Endothelial cell of umbilical vein (primary cell): ENCODE results near the gene CCDC34. TPM values are rescaled to one million over a fixed set of nuclear protein-coding genes. Genes with fewer than 3 reads are reported as not detected.

Experiments
- BruUV-seq: library from RNA; stranded (reverse); fragments of 400-500 nt; replicated peaks from 2 replicates; lab custom pipeline; 2021; lab: Mats Ljungman, UMichigan
- CTCF ChIA-PET: fragments of 300-600, 350-600 bp; sonication (Branson Sonifier 250); formaldehyde crosslinking; loops from one replicate; lab custom pipeline; 2021; ENCODE audit warnings: antibody characterized with exemption, inconsistent platforms; lab: Charles Lee
- POLR2A ChIA-PET: fragments of 300-600, 350-600 bp; sonication (Branson Sonifier 250); formaldehyde crosslinking; loops from one replicate; lab custom pipeline; 2021; ENCODE audit warnings: antibody characterized with exemption, inconsistent platforms; lab: Charles Lee
- DNase-seq: peaks from one replicate; pipeline ENCODE4 v3.0.0-alpha.2; 2011; ENCODE audit warnings: low read depth, low spot score
- FAIRE-seq: peaks from 2 replicates; lab custom pipeline; 2011; peaks lifted over from hg19 to GRCh38; lab: Jason Lieb, UNC
- H2AFZ ChIP-seq: 2 replicates; pipeline ENCODE4 v1.6.0; 2012; ENCODE audit warnings: low read depth, low read length, control low read depth, inconsistent platforms
- H3K27ac ChIP-seq: 2 replicates; pipeline ENCODE4 v1.5.1; 2011; ENCODE audit warnings: low read depth, mild to moderate bottlenecking, control low read depth, low read length, moderate library complexity; ENCODE audit not compliant: insufficient read depth
- H3K27me3 ChIP-seq, 2 experiments: 2 replicates each; pipeline versions ENCODE4 v1.6.0 to v1.6.1; 2011; ENCODE audit warnings: low read length in 2 of 2, mixed read lengths in 1 of 2; ENCODE audit not compliant: control insufficient read depth in 2 of 2, insufficient read depth in 2 of 2
- H3K36me3 ChIP-seq, 2 experiments: 2 replicates in 1 of 2; 3 replicates in 1 of 2; pipeline ENCODE4 v1.5.1; 2011; ENCODE audit warnings: low read length in 2 of 2, mild to moderate bottlenecking in 1 of 2, moderate library complexity in 1 of 2; ENCODE audit not compliant: control insufficient read depth in 2 of 2, insufficient read depth in 2 of 2; ENCODE audit errors: extremely low read depth in 1 of 2
- H3K4me1 ChIP-seq: 3 replicates; pipeline ENCODE4 v1.5.1; 2011; ENCODE audit warnings: mild to moderate bottlenecking, low read length; ENCODE audit not compliant: control insufficient read depth, insufficient read depth; ENCODE audit errors: extremely low read depth
- H3K4me2 ChIP-seq: 2 replicates; pipeline ENCODE4 v1.6.1; 2011; ENCODE audit warnings: low read length, control low read depth, mixed read lengths; ENCODE audit not compliant: insufficient read depth
- H3K4me3 ChIP-seq, 3 experiments: fragments of 200-600 bp in 1 of 3; sonication (generic), shearing (Covaris generic) in 1 of 3; replicated peaks in 1 of 3; 2 replicates each; pipeline ENCODE4 v1.5.1; 2011 to 2016; ENCODE audit warnings: control low read depth in 3 of 3, low read length in 3 of 3, mild to moderate bottlenecking in 2 of 3, inconsistent platforms in 1 of 3, low read depth in 1 of 3, moderate library complexity in 1 of 3; ENCODE audit not compliant: insufficient read depth in 1 of 3
- H3K79me2 ChIP-seq: 2 replicates; pipeline ENCODE4 v1.6.0; 2012; ENCODE audit warnings: low read length, inconsistent platforms; ENCODE audit not compliant: control insufficient read depth, insufficient read depth
- H3K9ac ChIP-seq: replicated peaks from 2 replicates; pipeline ENCODE3; 2011; ENCODE audit warnings: low read length, control low read depth; ENCODE audit not compliant: insufficient read depth; ENCODE audit errors: extremely low read depth
- H3K9me1 ChIP-seq: replicated peaks from 3 replicates; pipeline ENCODE4 v1.6.0; 2011; ENCODE audit warnings: mild to moderate bottlenecking, low read length; ENCODE audit not compliant: control insufficient read depth, insufficient read depth; ENCODE audit errors: extremely low read depth
- H3K9me3 ChIP-seq: replicated peaks from 2 replicates; pipeline ENCODE4 v1.5.1; 2012; ENCODE audit warnings: low read length, inconsistent platforms; ENCODE audit not compliant: control insufficient read depth, insufficient read depth
- H4K20me1 ChIP-seq: replicated peaks from 2 replicates; pipeline ENCODE3; 2011; ENCODE audit warnings: mild to moderate bottlenecking, low read length; ENCODE audit not compliant: control insufficient read depth, insufficient read depth; ENCODE audit errors: extremely low read depth
- CTCF ChIP-seq, 2 donors: IDR thresholded peaks; 1 replicate in 1 of 2; 2 replicates in 1 of 2; pipeline ENCODE4 v1.5.1; 2011; ENCODE audit warnings: low read length in 2 of 2, mild to moderate bottlenecking in 2 of 2, moderate library complexity in 2 of 2, control low read depth in 1 of 2, inconsistent platforms in 1 of 2, low read depth in 1 of 2; ENCODE audit not compliant: insufficient read depth in 1 of 2; ENCODE audit errors: extremely low read depth in 1 of 2
- EZH2 ChIP-seq: IDR thresholded peaks from 2 replicates; pipeline ENCODE4 v1.6.1; 2012; ENCODE audit warnings: borderline replicate concordance, low read depth, mild to moderate bottlenecking, moderate library complexity, low read length, inconsistent platforms; ENCODE audit not compliant: severe bottlenecking
- FOS ChIP-seq: IDR thresholded peaks from 2 replicates; pipeline ENCODE4 v1.6.1; 2011; ENCODE audit warnings: mild to moderate bottlenecking, low read length, moderate library complexity, borderline replicate concordance; ENCODE audit not compliant: insufficient read depth
- GATA2 ChIP-seq: IDR thresholded peaks from 2 replicates; pipeline ENCODE4 v1.7.0; 2011; ENCODE audit warnings: low read depth, mild to moderate bottlenecking, moderate library complexity, mixed read lengths, low read length; ENCODE audit not compliant: insufficient read length, insufficient read depth
- JUN ChIP-seq: IDR thresholded peaks from 2 replicates; pipeline ENCODE4 v1.6.1; 2011; ENCODE audit warnings: borderline replicate concordance, low read depth; ENCODE audit not compliant: insufficient read length, insufficient read depth
- MYC ChIP-seq: IDR thresholded peaks from one replicate; pipeline ENCODE4 v1.6.1; 2011; ENCODE audit warnings: mild to moderate bottlenecking, low read depth, low read length
- POLR2A ChIP-seq: IDR thresholded peaks from 2 replicates; pipeline ENCODE4 v1.6.1; 2012; ENCODE audit warnings: low read depth, mild to moderate bottlenecking, control low read depth, low read length
- POLR2AphosphoS5 ChIP-seq: IDR thresholded peaks from 2 replicates; pipeline ENCODE4 v1.6.1; 2012; ENCODE audit warnings: low read depth, mild to moderate bottlenecking, control low read depth, low read length, moderate library complexity; ENCODE audit not compliant: insufficient read depth
- dilution Hi-C: fragments of 300-500 bp; cut with MboI; formaldehyde crosslinking; loops from one replicate; pipeline ENCODE4 v1.15.0; 2019; ENCODE audit warnings: low sequenced_read_pairs; ENCODE audit not compliant: extremely low pct_ligation_motif_present
- intact Hi-C: fragments of 100-400 bp; cut with micrococcal nuclease; formaldehyde crosslinking; loops from one replicate; pipeline ENCODE4 v1.10.0; 2022
- polyA plus RNA-seq, 4 experiments: library from polyadenylated mRNA; depleted of rRNA in 3 of 4; stranded (reverse) in 3 of 4; unstranded in 1 of 4; fragments of >200 nt; gene quantifications; 2 replicates each; pipeline versions ENCODE4 v1.2.1 to v1.2.3, GENCODE V29; 2011 to 2012; ENCODE audit warnings: missing spikeins in 1 of 4
- total RNA-seq: library from RNA; stranded (reverse); gene quantifications from 2 replicates; pipeline ENCODE4 v1.2.3, GENCODE V29; 2021
- TF ChIP-seq, protein P1 (sequence below): IDR thresholded peaks from 2 replicates; pipeline ENCODE4 v1.6.1; 2011; ENCODE audit not compliant: insufficient read depth, insufficient read length

CCDC34 gene
- total and polyA plus RNA-seq, 2 donors (not counting 3 experiments of a cell fraction or from before 2014, with no cell fraction given): 2.3 to 11.4 TPM

DNA sequence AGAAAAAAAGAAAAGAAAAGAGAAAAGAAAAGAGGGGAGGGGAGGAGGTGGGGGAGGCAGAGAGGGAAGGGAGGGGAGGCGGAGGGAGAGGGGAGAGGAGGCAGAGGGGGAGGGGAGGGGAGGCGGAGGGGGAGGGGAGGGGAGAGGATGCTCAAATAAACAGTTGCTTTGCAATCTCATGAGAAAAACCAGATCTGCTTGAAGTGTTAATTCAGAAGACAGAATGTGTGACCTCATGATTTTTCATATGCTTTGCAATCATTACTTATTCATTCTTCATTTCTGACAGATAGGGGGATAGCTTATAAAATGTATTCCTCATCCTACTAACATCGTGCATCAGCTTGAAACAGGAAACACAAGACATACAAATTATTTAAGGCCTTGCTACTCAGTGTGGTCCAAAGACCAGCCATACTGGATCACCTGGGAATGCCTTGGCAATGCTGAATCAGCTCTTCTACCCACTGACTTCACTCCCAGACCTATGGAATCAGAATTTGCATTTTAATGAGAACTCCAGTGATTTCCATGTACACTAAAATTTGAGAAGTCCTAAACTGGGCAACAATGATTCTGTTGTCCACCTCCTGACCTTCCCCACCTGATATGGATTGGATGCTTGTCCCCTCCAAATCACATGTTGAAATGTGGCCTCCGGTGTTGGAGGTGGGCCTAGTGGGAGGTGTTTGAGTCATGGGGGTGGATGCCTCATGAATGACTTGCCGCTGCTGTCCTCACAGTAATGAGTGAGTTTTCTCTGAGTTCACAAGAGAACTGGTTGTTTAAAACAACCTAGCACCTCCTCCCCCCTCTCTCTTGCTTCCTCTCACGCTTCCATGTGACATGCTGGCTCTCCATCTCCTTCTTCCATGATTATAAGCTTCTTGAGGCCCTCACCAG lies 69.2 kb downstream of the CCDC34 start:
- no TSS peak for BruUV-seq
- CTCF ChIA-PET: interaction anchor here (3.3 to 6.6 kb wide), 5 partner anchors 22 to 193 kb away, joined by 36 to 253 read pairs (median 137); no protein-coding TSS in a partner anchor
- H2AFZ ChIP-seq: no peak overlapping the region

DNA sequence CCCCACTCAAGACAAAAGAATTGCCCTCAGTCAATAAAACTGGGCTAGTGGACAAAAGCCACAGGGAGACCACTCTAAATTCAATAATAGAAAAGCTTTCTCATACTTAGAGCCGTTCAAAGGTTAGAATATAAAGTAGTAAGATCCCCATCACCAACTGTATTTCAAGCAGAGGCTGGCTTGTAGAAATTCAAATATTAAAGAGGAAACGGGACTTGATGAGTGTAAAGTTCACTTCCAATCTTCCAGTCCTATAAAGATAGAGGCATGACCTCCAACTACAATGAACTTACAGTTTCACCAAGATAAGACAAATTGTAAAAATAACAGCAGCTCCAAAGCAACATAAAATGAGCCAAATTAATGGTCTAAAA lies 70.4 kb downstream of the CCDC34 start:
- ChIA-PET CTCF (interaction anchor here (0.7 to 6.6 kb wide), 3 partner anchors 10 to 194 kb away, joined by 5 to 137 read pairs (median 6); no protein-coding TSS in a partner anchor), POLR2A (no interaction called here)
- H3K9ac ChIP-seq: no peak overlapping the region
- FAIRE-seq (no peak), DNase-seq (no peak)
- no peak overlapping the region for H2AFZ ChIP-seq
- peaks cover 29 to 32% of the 10 kb centered on the region in 2 experiments for H3K27me3 ChIP-seq
- no peak overlapping the region for H3K27ac ChIP-seq
- TF ChIP-seq CTCF (IDR thresholded peaks at IDR 0.05; ENCODE audit: extremely low read depth in 1 of 2, insufficient read depth in 1 of 2, low read depth in 1 of 2, low read length in 2 of 2): no peak
- no peak for TF ChIP-seq MYC
- TF ChIP-seq EZH2: no peak
- no peak for TF ChIP-seq FOS
- TF ChIP-seq, protein P1, sequence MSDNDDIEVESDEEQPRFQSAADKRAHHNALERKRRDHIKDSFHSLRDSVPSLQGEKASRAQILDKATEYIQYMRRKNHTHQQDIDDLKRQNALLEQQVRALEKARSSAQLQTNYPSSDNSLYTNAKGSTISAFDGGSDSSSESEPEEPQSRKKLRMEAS: no peak
- TF ChIP-seq POLR2AphosphoS5: no peak
- TF ChIP-seq JUN: no peak
- TF ChIP-seq GATA2: no peak
- TF ChIP-seq POLR2A: no peak
- H3K4me3 ChIP-seq: no peak overlapping the region
- dilution Hi-C loops: no loop called here
- H3K79me2 ChIP-seq: no peaks in the 10 kb centered on the region
- intact Hi-C loops: no loop called here
- H3K36me3 ChIP-seq: no peaks in the 10 kb centered on the region
- no peaks in the 10 kb centered on the region for H4K20me1 ChIP-seq
- no peak overlapping the region for H3K4me2 ChIP-seq
- H3K9me3 ChIP-seq: no peaks in the 10 kb centered on the region
- BruUV-seq: no TSS peak
- H3K4me1 ChIP-seq: no peaks in the 10 kb centered on the region
- H3K9me1 ChIP-seq: no peaks in the 10 kb centered on the region

More for the DNA sequence above, 69.2 kb downstream of the CCDC34 start:
- H3K9ac ChIP-seq: no peak overlapping the region
- no peak for FAIRE-seq
- no peaks in the 10 kb centered on the region for H3K4me1 ChIP-seq
- no peaks in the 10 kb centered on the region for H3K36me3 ChIP-seq
- H3K27me3 ChIP-seq: peaks cover 34 to 37% of the 10 kb centered on the region in 2 experiments
- H3K79me2 ChIP-seq: no peaks in the 10 kb centered on the region
- H4K20me1 ChIP-seq: no peaks in the 10 kb centered on the region
- POLR2A ChIA-PET: no interaction called here
- no peaks in the 10 kb centered on the region for H3K9me3 ChIP-seq
- no peaks in the 10 kb centered on the region for H3K9me1 ChIP-seq
- H3K27ac ChIP-seq: no peak overlapping the region
- TF ChIP-seq EZH2 (no peak), POLR2A (no peak), POLR2AphosphoS5 (no peak), GATA2 (no peak), JUN (no peak), FOS (no peak), MYC (no peak)
- TF ChIP-seq, protein P1: no peak
- dilution Hi-C loops (no loop called here), intact Hi-C loops (no loop called here)
- no peak overlapping the region for H3K4me2 ChIP-seq
- no peak for DNase-seq
- H3K4me3 ChIP-seq: no peak overlapping the region
